ENCODE measurements around the gene CTNND2. TPM values are rescaled to one million over a fixed set of nuclear protein-coding genes. Genes with fewer than 3 reads are reported as not detected.

CTNND2 gene, protein sequence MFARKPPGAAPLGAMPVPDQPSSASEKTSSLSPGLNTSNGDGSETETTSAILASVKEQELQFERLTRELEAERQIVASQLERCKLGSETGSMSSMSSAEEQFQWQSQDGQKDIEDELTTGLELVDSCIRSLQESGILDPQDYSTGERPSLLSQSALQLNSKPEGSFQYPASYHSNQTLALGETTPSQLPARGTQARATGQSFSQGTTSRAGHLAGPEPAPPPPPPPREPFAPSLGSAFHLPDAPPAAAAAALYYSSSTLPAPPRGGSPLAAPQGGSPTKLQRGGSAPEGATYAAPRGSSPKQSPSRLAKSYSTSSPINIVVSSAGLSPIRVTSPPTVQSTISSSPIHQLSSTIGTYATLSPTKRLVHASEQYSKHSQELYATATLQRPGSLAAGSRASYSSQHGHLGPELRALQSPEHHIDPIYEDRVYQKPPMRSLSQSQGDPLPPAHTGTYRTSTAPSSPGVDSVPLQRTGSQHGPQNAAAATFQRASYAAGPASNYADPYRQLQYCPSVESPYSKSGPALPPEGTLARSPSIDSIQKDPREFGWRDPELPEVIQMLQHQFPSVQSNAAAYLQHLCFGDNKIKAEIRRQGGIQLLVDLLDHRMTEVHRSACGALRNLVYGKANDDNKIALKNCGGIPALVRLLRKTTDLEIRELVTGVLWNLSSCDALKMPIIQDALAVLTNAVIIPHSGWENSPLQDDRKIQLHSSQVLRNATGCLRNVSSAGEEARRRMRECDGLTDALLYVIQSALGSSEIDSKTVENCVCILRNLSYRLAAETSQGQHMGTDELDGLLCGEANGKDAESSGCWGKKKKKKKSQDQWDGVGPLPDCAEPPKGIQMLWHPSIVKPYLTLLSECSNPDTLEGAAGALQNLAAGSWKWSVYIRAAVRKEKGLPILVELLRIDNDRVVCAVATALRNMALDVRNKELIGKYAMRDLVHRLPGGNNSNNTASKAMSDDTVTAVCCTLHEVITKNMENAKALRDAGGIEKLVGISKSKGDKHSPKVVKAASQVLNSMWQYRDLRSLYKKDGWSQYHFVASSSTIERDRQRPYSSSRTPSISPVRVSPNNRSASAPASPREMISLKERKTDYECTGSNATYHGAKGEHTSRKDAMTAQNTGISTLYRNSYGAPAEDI (N-terminal part only)
- 1.9 TPM in 1 of 2 replicates, not detected in the other for total RNA-seq (ENCODE audit: low replicate concordance)

DNA sequence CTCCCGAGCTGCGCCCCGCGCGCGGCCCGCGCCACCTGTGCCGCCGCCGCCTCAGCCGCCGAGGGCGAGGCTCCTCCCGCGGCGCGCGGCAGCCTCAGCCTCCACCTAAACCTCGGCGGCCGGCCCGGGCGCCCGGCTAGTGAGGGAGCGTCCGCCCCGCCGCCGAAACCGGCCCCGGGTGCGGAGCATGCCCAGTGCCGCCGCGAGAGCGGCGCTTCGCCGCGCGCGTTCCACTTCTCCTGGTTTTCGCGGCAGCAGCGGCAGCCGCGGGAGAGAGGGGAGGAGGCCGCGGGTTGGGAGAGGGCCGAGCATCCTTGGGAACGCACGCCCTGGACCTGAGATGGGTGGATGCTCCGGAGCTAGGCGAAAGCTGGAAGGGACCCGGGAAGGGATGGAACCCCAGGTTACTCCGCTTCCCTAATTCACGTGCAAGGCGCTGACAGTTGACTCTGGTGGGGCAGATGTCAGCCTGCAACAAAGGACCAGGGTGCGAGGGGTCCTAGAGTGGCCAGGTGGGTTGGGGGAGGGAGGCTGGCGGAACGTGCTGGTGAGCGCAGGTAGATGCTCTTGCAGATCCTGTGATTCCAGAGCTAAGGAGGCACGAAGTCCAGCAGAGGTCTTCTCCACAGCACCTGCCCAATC is at the start of gene CTNND2:
TSS of gene CTNND2 (minus strand) at position 182 of the 642 bp plus-strand sequence. CDS start 593 bp downstream, outside the sequence.
- DNase-seq (ENCODE audit: low read depth), result no peak
- TF ChIP-seq, protein P1, sequence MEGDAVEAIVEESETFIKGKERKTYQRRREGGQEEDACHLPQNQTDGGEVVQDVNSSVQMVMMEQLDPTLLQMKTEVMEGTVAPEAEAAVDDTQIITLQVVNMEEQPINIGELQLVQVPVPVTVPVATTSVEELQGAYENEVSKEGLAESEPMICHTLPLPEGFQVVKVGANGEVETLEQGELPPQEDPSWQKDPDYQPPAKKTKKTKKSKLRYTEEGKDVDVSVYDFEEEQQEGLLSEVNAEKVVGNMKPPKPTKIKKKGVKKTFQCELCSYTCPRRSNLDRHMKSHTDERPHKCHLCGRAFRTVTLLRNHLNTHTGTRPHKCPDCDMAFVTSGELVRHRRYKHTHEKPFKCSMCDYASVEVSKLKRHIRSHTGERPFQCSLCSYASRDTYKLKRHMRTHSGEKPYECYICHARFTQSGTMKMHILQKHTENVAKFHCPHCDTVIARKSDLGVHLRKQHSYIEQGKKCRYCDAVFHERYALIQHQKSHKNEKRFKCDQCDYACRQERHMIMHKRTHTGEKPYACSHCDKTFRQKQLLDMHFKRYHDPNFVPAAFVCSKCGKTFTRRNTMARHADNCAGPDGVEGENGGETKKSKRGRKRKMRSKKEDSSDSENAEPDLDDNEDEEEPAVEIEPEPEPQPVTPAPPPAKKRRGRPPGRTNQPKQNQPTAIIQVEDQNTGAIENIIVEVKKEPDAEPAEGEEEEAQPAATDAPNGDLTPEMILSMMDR (IDR thresholded peaks at IDR 0.05; ENCODE audit: insufficient read depth, low read length), result no peak
- H3K4me3 ChIP-seq (ENCODE audit: low read depth, low read length), result no peak within 1 kb of the TSS

DNA sequence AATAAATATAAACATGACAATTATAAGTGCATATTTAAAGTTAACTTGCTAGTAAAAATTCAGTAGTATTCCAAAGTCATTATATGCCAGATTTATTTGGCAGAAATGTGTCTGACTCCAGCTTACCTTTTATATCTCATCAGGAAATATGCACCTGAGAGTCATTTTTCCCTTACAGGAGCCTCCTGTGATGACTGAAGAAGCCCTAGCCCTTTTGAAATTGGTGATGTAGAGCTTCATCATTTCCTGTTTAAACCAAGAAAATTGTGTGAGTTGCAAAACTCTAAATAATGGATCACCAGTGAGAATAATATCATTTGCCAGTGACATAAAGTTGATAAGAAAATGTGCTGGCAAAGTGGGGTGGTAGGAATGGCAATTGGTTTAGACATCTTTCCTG is 42.1 kb upstream of the CTNND2 start:
- TF ChIP-seq, protein P1 (IDR thresholded peaks at IDR 0.05; ENCODE audit: insufficient read depth, low read length), result no peak
- no peak for DNase-seq (ENCODE audit: low read depth)
- H3K4me3 ChIP-seq (ENCODE audit: low read depth, low read length), result no peak overlapping the region

DNA sequence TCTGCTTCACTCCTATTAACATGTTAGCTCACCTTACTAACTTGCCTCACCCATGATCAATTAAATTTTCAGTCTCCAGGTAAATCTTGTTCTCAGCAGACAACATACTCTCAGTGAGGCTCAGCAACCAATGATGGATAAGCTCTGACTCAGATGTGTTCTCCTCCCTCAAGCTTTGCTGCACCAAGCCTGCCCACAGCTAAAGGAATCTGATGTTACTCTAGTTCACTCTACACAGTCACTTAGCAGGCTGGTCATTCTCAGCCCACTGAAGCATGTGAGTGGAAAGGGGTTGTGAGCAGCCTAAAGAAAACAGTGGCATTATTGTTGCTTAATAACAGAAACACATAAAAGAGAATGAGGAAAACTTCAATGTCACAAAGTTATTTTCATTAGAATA is 37.3 kb upstream of the CTNND2 start:
- no peak overlapping the region for H3K4me3 ChIP-seq (ENCODE audit: low read depth, low read length)
- no peak for DNase-seq (ENCODE audit: low read depth)
- TF ChIP-seq, protein P1 (IDR thresholded peaks at IDR 0.05; ENCODE audit: insufficient read depth, low read length), result no peak

DNA sequence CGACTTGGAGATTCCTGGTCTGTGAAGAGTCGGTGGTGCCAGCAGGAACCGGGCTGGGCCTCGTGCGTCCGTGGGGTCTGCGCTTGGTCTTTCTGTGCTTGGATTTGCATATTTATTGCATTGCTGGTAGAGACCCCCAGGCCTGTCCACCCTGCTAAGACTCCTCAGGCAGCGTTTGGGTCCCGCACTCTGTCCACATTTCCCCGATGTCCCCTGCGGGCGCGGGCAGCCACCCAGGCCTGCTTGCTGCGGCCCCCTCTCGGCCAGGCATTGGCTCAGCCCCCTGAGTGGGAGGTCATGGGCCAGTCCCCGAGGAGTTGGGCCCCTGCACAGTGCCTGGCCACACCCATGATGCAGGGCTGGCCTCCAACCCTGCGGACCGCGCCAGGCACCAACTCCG is 27.4 kb upstream of the CTNND2 start:
- DNase-seq (ENCODE audit: low read depth), result no peak
- no peak overlapping the region for H3K4me3 ChIP-seq (ENCODE audit: low read depth, low read length)
- TF ChIP-seq, protein P1 (IDR thresholded peaks at IDR 0.05; ENCODE audit: insufficient read depth, low read length), result no peak

DNA sequence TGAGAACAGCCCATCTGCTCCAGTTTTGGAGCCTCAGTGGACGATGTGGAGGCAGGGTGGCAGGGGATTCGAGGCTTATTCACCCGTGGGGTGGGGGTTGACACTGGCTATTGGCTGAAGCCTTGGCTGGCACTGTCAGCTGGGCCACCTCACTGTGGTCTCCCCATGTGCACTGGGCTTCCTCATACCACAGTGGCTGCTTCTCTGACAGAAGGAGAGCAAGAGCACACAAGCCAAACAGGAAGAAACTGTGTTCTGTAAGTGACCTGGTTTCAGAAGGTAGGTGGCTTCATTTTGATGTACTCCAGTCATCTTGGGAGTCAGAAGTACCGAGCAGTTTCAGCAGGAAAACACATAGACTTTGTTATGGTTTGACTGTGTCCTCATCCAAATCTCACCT is 24.7 kb upstream of the CTNND2 start:
- H3K4me3 ChIP-seq (ENCODE audit: low read depth, low read length), result no peak overlapping the region
- no peak for DNase-seq (ENCODE audit: low read depth)
- TF ChIP-seq, protein P1 (IDR thresholded peaks at IDR 0.05; ENCODE audit: insufficient read depth, low read length), result no peak

DNA sequence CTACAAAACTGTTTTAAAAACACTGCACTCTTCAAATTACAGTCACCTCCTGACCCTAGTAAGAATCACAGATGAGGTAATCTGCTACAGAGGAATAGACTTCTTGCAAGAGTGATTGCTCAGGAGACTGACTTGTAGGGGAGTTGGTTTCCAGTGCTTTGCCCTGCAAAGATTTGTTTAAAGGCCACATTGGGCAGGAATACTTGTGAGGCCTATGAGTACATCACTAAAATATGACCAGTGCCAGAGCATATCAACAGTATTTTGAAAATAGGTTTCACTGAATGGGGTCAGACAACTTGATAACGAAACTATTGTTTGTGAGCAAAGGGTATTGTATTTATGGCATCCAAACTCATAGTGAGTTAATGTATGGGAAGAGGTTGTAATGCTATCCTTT is 21.5 kb upstream of the CTNND2 start:
- no peak overlapping the region for H3K4me3 ChIP-seq (ENCODE audit: low read depth, low read length)
- DNase-seq (ENCODE audit: low read depth), result no peak
- TF ChIP-seq, protein P1 (IDR thresholded peaks at IDR 0.05; ENCODE audit: insufficient read depth, low read length), result no peak
